Ishikawa (cell line): ENCODE results near the gene XRCC5.

Experiments used
- CEBPB ChIP-seq: IDR thresholded peaks from 2 replicates; pipeline ENCODE4 v1.6.1; 2012
- CREB1 ChIP-seq: IDR thresholded peaks from 2 replicates; pipeline ENCODE4 v1.6.1; 2012; ENCODE audit warnings: low read depth
- EGR1 ChIP-seq: IDR thresholded peaks from 2 replicates; pipeline ENCODE4 v1.6.1; 2012
- EP300 ChIP-seq: IDR thresholded peaks from 2 replicates; pipeline ENCODE4 v1.6.1; 2012; ENCODE audit warnings: borderline replicate concordance
- MAX ChIP-seq: IDR thresholded peaks from 2 replicates; pipeline ENCODE4 v1.6.1; 2012
- NFIC ChIP-seq: IDR thresholded peaks from 2 replicates; pipeline ENCODE4 v1.6.1; 2012
- RAD21 ChIP-seq: IDR thresholded peaks from 2 replicates; pipeline ENCODE4 v1.6.1; 2012; ENCODE audit warnings: low read depth
- REST ChIP-seq: IDR thresholded peaks from 2 replicates; pipeline ENCODE4 v1.6.1; 2012; ENCODE audit warnings: low read depth, mild to moderate bottlenecking
- TAF1 ChIP-seq: IDR thresholded peaks from 2 replicates; pipeline ENCODE4 v1.6.1; 2012; ENCODE audit warnings: low read depth, mild to moderate bottlenecking
- YY1 ChIP-seq: IDR thresholded peaks from 2 replicates; pipeline ENCODE4 v1.6.1; 2012; ENCODE audit warnings: low read depth
- ZBTB7A ChIP-seq: IDR thresholded peaks from 2 replicates; pipeline ENCODE4 v1.6.1; 2012; ENCODE audit warnings: low read depth

- TF ChIP-seq YY1 (no peak), RAD21 (no peak), REST (no peak), NFIC (no peak), CREB1 (no peak), EP300 (no peak), CEBPB (no peak), TAF1 (no peak), EGR1 (no peak), ZBTB7A (no peak), MAX (no peak)
Observed at GRCh38 chr2:216111122-216111521, 2.0 kb downstream of the XRCC5 start.
